ENCODE data around the gene UTS2. TPM values are rescaled to one million over a fixed set of nuclear protein-coding genes. Genes with fewer than 3 reads are reported as not detected.
A peak's percentile ranks its signal among the peaks of the same experiment; 100 is the strongest.

Gene UTS2
- total and polyA plus RNA-seq, 2 of the 4 experiments (the other 2 are of a cell fraction): not detected

DNA sequence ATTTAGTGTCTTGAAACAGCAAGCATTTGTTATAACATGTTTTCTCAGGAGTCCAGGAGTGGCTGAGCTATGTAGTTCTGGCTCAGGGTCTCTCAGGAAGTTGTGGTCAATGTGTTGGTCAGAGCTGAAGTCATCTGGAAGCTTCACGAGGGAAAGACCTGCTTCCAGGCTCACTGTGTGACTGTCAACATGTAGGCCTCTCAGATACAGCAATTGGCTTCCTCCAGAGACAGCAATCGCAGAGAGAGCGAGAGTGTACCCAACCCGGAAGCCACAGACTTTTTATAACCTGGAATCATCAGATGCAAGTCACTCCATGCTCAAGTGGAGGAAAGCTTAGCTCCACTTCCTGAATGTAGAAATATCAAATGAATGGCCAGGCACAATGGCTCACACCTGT lies 46.9 kb upstream of the UTS2 start:
- Histone ChIP-seq H2AFZ (replicated peaks; ENCODE audit: low read length, poor library complexity) (peak overlapping the region; percentile 35), H4K8ac (ENCODE audit: low read depth in 2 of 2, low read length in 2 of 2) (no peak overlapping the region), H3K14ac (replicated peaks; ENCODE audit: low read depth, low read length) (no peak overlapping the region), H3K79me1 (ENCODE audit: low read depth in 1 of 2, low read length in 2 of 2) (no peaks in the 10 kb centered on the region), H3K56ac (ENCODE audit: extremely low read depth, insufficient read depth, low read length) (no peak overlapping the region), H3K4me1 (ENCODE audit: control insufficient read depth, insufficient read depth, low read length) (no peaks in the 10 kb centered on the region; the same call in 1 of the 2 replicates), H3K18ac (ENCODE audit: low read depth, low read length) (no peak overlapping the region), H3K4me3 (ENCODE audit: insufficient read depth, low read depth, low read length) (no peak overlapping the region), H4K20me1 (ENCODE audit: insufficient read depth, low read length) (no peaks in the 10 kb centered on the region), H3K27ac (ENCODE audit: insufficient read depth, low read length) (no peak overlapping the region), H4K91ac (ENCODE audit: insufficient read depth, low read depth, low read length) (no peak overlapping the region), H3K9me3 (ENCODE audit: control insufficient read depth, insufficient read depth, low read length) (no peaks in the 10 kb centered on the region), H3K23ac (ENCODE audit: low read depth, low read length) (no peak overlapping the region), H2BK15ac (ENCODE audit: low read depth, low read length) (no peak overlapping the region), H2BK120ac (ENCODE audit: low read depth, low read length) (no peak overlapping the region), H3K27me3 (ENCODE audit: control insufficient read depth, insufficient read depth, low read length) (no peaks in the 10 kb centered on the region), H2AK5ac (ENCODE audit: low read depth, low read length) (no peak overlapping the region), H3K36me3 (ENCODE audit: control insufficient read depth, insufficient read depth, low read length) (no peaks in the 10 kb centered on the region), H2BK5ac (ENCODE audit: low read depth, low read length, poor library complexity, severe bottlenecking) (no peak overlapping the region), H3K9ac (ENCODE audit: low read depth, low read length) (no peak overlapping the region), H3K9me1 (ENCODE audit: insufficient read depth, low read length) (no peaks in the 10 kb centered on the region), H4K5ac (ENCODE audit: low read depth, low read length) (no peak overlapping the region), H2AK9ac (replicated peaks; ENCODE audit: low read depth, low read length, poor library complexity) (no peak overlapping the region), H3K4me2 (ENCODE audit: low read depth, low read length) (no peak overlapping the region), H2BK20ac (ENCODE audit: low read depth, low read length) (no peak overlapping the region), H3K4ac (ENCODE audit: low read depth, low read length) (no peak overlapping the region)
- WGBS, 2 experiments (ENCODE audit: extremely low coverage in 2 of 2, insufficient read length in 1 of 2): no CpG with 5 or more reads among the region's 4 CpGs
- BruUV-seq (replicated peaks): no TSS peak
- in situ Hi-C loops (cut with MboI; ENCODE audit: low sequenced_read_pairs) (loop anchor here (5.0 kb wide), 1 partner anchor 227 kb away; no protein-coding TSS in a partner anchor), dilution Hi-C loops (cut with HindIII; ENCODE audit: low sequenced_read_pairs, unreplicated experiment) (no loop called here), intact Hi-C loops (cut with micrococcal nuclease) (loop anchor here (5.0 kb wide), 1 partner anchor 117 kb away; the partner anchor contains the start of gene PER3)
- TF ChIP-seq MAFK (IDR thresholded peaks at IDR 0.05; ENCODE audit: low read depth, low read length): no peak
- TF ChIP-seq MXI1 (IDR thresholded peaks at IDR 0.05; ENCODE audit: borderline replicate concordance, low read depth, low read length): no peak
- TF ChIP-seq FOS (IDR thresholded peaks at IDR 0.05; ENCODE audit: low read depth, low read length): no peak
- TF ChIP-seq RFX5 (IDR thresholded peaks at IDR 0.05; ENCODE audit: low read depth, low read length): no peak
- TF ChIP-seq, protein P1, sequence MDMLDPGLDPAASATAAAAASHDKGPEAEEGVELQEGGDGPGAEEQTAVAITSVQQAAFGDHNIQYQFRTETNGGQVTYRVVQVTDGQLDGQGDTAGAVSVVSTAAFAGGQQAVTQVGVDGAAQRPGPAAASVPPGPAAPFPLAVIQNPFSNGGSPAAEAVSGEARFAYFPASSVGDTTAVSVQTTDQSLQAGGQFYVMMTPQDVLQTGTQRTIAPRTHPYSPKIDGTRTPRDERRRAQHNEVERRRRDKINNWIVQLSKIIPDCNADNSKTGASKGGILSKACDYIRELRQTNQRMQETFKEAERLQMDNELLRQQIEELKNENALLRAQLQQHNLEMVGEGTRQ (IDR thresholded peaks at IDR 0.05; ENCODE audit: low read depth, low read length): no peak
- TF ChIP-seq CEBPB (IDR thresholded peaks at IDR 0.05; ENCODE audit: low read depth, low read length): no peak
- no peak for TF ChIP-seq RAD21 (IDR thresholded peaks at IDR 0.05; ENCODE audit: low read length)
- no peak for TF ChIP-seq RCOR1 (IDR thresholded peaks at IDR 0.05; ENCODE audit: insufficient replicate concordance, low read length)
- TF ChIP-seq CHD1 (IDR thresholded peaks at IDR 0.05; ENCODE audit: low read depth, low read length): no peak
- no peak for TF ChIP-seq SMC3 (IDR thresholded peaks at IDR 0.05; ENCODE audit: low read depth, low read length)
- TF ChIP-seq, protein P2, sequence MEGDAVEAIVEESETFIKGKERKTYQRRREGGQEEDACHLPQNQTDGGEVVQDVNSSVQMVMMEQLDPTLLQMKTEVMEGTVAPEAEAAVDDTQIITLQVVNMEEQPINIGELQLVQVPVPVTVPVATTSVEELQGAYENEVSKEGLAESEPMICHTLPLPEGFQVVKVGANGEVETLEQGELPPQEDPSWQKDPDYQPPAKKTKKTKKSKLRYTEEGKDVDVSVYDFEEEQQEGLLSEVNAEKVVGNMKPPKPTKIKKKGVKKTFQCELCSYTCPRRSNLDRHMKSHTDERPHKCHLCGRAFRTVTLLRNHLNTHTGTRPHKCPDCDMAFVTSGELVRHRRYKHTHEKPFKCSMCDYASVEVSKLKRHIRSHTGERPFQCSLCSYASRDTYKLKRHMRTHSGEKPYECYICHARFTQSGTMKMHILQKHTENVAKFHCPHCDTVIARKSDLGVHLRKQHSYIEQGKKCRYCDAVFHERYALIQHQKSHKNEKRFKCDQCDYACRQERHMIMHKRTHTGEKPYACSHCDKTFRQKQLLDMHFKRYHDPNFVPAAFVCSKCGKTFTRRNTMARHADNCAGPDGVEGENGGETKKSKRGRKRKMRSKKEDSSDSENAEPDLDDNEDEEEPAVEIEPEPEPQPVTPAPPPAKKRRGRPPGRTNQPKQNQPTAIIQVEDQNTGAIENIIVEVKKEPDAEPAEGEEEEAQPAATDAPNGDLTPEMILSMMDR (conservative IDR thresholded peaks at IDR 0.05; ENCODE audit: low read depth, low read length): no peak
- TF ChIP-seq MAZ (IDR thresholded peaks at IDR 0.05; ENCODE audit: borderline replicate concordance, low read depth, low read length): no peak
- ChIA-PET CTCF (no interaction called here), POLR2A (ENCODE audit: unreplicated experiment) (no interaction called here)
- no peak for ATAC-seq (ENCODE audit: low read depth)
- peak; percentile 66 for DNase-seq
